Measurements from ENCODE around the gene PLEKHN1. TPM values are rescaled to one million over a fixed set of nuclear protein-coding genes. Genes with fewer than 3 reads are reported as not detected.

The PLEKHN1 gene
- total RNA-seq, 1 donor from 2014 or later, result 15.2 TPM

DNA sequence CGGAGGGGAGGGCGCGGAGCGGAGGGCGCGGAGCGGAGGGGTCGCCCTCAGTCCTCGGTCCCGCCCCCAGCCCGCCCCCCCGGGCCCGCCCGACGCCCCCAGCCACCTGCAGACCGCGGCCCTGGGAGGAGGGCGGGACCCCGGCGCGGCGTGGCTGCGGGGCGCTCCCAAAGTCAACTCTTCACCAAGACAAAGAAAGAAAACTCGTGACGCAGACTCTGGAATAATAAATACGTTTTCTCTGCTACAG is 32.4 kb downstream of the PLEKHN1 start:
- Histone ChIP-seq H3K27ac (peak overlapping the region; percentile 99), H3K4me3 (peak overlapping the region; percentile 61 to 73), H3K27me3 (no peaks in the 10 kb centered on the region), H3K36me3 (no peaks in the 10 kb centered on the region), H3K4me1 (peaks cover 34% of the 10 kb centered on the region), H3K9me3 (no peaks in the 10 kb centered on the region)
- DNase-seq (ENCODE audit: extremely low spot score in 2 of 2), result no peak
- no peak for TF ChIP-seq POLR2AphosphoS5 (IDR thresholded peaks at IDR 0.05; ENCODE audit: insufficient read depth in 1 of 2, low read depth in 1 of 2)
- no peak for TF ChIP-seq POLR2A (IDR thresholded peaks at IDR 0.05)
- TF ChIP-seq CTCF (IDR thresholded peaks at IDR 0.05), result no peak
- intact Hi-C loops (cut with DNase I), result no loop called here

DNA sequence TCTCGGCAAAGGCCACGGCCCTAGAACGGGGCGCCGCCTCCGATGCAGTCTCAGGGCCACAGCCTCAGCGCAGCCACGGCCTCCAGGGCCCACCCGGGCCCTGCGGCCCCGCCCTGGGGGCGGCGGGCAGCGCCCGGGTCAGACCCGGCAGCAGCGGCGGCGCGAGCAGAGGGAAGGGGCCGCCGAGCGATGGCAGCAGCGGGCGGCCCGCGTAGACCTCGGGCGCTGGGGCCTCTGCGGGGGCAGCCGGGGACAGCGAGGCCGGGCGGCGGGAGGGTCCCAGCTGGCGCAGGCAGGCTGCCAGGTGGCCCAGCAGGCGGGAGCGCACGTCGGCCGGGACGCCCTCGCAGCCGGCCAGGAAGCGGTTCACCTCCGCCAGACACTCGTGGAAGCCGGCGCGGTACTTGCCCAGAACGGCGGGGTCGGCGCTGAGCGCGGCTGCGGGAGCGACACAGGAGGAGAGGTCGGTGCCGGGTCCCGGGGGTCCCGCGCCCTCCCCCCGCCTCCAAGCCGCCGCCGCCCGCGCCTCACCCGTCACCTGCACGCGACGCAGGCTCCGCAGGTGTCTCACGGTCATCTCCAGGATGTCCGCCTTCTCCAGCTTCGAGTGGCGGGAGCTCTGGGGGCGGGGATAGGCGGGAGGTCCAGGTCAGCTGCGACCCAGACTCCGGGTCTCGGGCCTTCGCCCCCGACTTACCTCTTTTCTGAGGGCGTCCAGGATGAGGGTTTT is 32.9 kb downstream of the PLEKHN1 start:
- H3K4me3 ChIP-seq, result peak overlapping the region; percentile 61 to 73
- peaks cover 34% of the 10 kb centered on the region for H3K4me1 ChIP-seq
- H3K27me3 ChIP-seq, result no peaks in the 10 kb centered on the region
- H3K27ac ChIP-seq, result peak overlapping the region; percentile 99
- TF ChIP-seq POLR2AphosphoS5 (IDR thresholded peaks at IDR 0.05; ENCODE audit: insufficient read depth in 1 of 2, low read depth in 1 of 2), result no peak
- TF ChIP-seq POLR2A (IDR thresholded peaks at IDR 0.05), result no peak
- no peak for TF ChIP-seq CTCF (IDR thresholded peaks at IDR 0.05)
- H3K36me3 ChIP-seq, result no peaks in the 10 kb centered on the region
- no peak for DNase-seq (ENCODE audit: extremely low spot score in 2 of 2)
- intact Hi-C loops (cut with DNase I), result no loop called here
- no peaks in the 10 kb centered on the region for H3K9me3 ChIP-seq

DNA sequence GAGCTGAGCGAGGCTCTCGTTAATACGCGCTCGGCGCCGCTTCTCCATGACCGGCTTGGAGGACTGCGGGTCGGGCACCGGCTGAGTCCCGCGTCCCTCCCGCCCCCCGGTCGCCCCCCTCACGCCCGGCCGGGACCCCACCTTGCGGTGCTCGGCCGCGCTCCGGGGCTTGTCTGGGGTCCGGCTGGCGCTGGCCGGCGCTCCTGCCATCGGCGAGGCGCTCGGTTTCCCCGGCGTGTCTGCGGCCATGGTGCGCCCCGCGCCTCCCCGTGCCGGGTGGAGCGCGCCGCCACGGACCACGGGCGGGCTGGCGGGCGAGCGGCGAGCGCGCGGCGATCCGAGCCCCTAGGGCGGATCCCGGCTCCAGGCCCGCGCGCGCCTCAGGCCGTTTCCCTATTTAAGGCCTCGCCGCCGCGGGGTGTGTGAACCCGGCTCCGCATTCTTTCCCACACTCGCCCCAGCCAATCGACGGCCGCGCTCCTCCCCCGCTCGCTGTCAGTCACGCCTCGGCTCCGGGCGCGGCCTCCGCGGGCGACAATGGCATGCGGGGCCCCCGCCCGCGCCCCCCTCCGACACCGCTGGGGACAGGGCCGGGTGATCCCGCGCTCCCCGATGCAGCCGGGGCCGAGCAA is 33.6 kb downstream of the PLEKHN1 start, which contains the start of gene HES4:
Gene HES4, minus strand, starts transcription at position 373 of the 632 bp plus-strand sequence. Its CDS starts 124 bp downstream, at position 249.
- peak in 1 of 2 donors; percentile 20 for TF ChIP-seq POLR2AphosphoS5 (IDR thresholded peaks at IDR 0.05; ENCODE audit: insufficient read depth in 1 of 2, low read depth in 1 of 2)
- no peak for TF ChIP-seq CTCF (IDR thresholded peaks at IDR 0.05)
- peak; percentile 32 to 78 for TF ChIP-seq POLR2A (IDR thresholded peaks at IDR 0.05)
- intact Hi-C loops (cut with DNase I), result no loop called here
- Histone ChIP-seq H3K4me1 (peaks cover 39% of the 10 kb centered on the region), H3K9me3 (no peaks in the 10 kb centered on the region), H3K36me3 (no peaks in the 10 kb centered on the region), H3K27ac (peak within 1 kb of the TSS; percentile 99), H3K27me3 (no peaks in the 10 kb centered on the region), H3K4me3 (peak within 1 kb of the TSS; percentile 61 to 73)
- no peak for DNase-seq (ENCODE audit: extremely low spot score in 2 of 2)

GRCh38 chr1:1000357-1001056 is 34.2 kb downstream of the PLEKHN1 start:
- H3K9me3 ChIP-seq, result no peaks in the 10 kb centered on the region
- no peaks in the 10 kb centered on the region for H3K36me3 ChIP-seq
- H3K27me3 ChIP-seq, result no peaks in the 10 kb centered on the region
- peak overlapping the region; percentile 61 to 73 for H3K4me3 ChIP-seq
- DNase-seq (ENCODE audit: extremely low spot score in 2 of 2), result peak in 1 of 2 donors; percentile 89
- H3K27ac ChIP-seq, result peak overlapping the region; percentile 99
- TF ChIP-seq CTCF (IDR thresholded peaks at IDR 0.05) (no peak), POLR2A (IDR thresholded peaks at IDR 0.05) (peak in 1 of 2 donors; percentile 48), POLR2AphosphoS5 (IDR thresholded peaks at IDR 0.05; ENCODE audit: insufficient read depth in 1 of 2, low read depth in 1 of 2) (peak in 1 of 2 donors; percentile 82)
- H3K4me1 ChIP-seq, result peaks cover 45% of the 10 kb centered on the region
- intact Hi-C loops (cut with DNase I), result no loop called here

Measured in vagina (tissue), 2 donors.